Nephron (organoid): ENCODE results near the gene RFC4.

ENCODE experiments used
- H3K27ac Mint-ChIP-seq, 3 experiments: 2 replicates each; pipeline ENCODE4 v1.8.0; 2020; ENCODE audit warnings: mixed read lengths in 3 of 3, mild to moderate bottlenecking in 2 of 3, moderate library complexity in 1 of 3
- H3K27me3 Mint-ChIP-seq: 2 replicates; pipeline ENCODE4 v1.8.0; 2021; ENCODE audit warnings: low read depth, mild to moderate bottlenecking, moderate library complexity, mixed read lengths
- H3K36me3 Mint-ChIP-seq: 2 replicates; pipeline ENCODE4 v1.8.0; 2020; ENCODE audit warnings: low read depth, mixed read lengths
- H3K4me1 Mint-ChIP-seq: 2 replicates; pipeline ENCODE4 v1.8.0; 2020; ENCODE audit warnings: mixed read lengths
- H3K4me3 Mint-ChIP-seq, 3 experiments: 2 replicates each; pipeline ENCODE4 v1.8.0; 2020; ENCODE audit warnings: mild to moderate bottlenecking in 3 of 3, mixed read lengths in 3 of 3, moderate library complexity in 2 of 3
- H3K9me3 Mint-ChIP-seq: 2 replicates; pipeline ENCODE4 v1.8.0; 2020; ENCODE audit warnings: mixed read lengths
- TF ChIP-seq, protein P1 (sequence below), 3 experiments: fragments of 200-600 bp; sonication (generic); IDR thresholded peaks; one replicate each; pipeline ENCODE4 v1.5.0; 2021; ENCODE audit warnings: antibody characterized with exemption in 3 of 3; ENCODE audit not compliant: unreplicated experiment in 3 of 3

Gene RFC4

DNA sequence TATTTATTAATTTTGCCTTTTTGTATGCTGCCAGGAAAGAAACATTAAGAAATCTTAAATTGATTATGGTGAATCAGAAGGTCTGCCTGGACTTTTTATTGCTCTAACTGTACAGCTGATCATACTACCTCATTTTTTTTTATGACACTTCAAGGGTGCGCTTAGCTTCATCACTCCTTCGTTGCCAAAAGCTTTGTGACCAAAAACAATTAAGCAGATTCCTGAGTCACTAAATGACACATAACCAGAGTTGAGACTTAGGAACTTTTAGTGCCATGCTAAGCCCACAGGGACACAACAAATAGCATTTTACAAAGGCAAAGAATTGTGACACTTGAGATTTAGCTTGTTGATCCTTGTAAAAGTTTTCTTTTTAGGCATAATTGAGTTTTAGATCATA is 41.2 kb upstream of the RFC4 start:
- no peaks in the 10 kb centered on the region for H3K9me3 Mint-ChIP-seq
- no peak overlapping the region for H3K27ac Mint-ChIP-seq
- no peak overlapping the region for H3K4me3 Mint-ChIP-seq
- H3K36me3 Mint-ChIP-seq = no peaks in the 10 kb centered on the region
- H3K4me1 Mint-ChIP-seq = no peaks in the 10 kb centered on the region
- TF ChIP-seq, protein P1, sequence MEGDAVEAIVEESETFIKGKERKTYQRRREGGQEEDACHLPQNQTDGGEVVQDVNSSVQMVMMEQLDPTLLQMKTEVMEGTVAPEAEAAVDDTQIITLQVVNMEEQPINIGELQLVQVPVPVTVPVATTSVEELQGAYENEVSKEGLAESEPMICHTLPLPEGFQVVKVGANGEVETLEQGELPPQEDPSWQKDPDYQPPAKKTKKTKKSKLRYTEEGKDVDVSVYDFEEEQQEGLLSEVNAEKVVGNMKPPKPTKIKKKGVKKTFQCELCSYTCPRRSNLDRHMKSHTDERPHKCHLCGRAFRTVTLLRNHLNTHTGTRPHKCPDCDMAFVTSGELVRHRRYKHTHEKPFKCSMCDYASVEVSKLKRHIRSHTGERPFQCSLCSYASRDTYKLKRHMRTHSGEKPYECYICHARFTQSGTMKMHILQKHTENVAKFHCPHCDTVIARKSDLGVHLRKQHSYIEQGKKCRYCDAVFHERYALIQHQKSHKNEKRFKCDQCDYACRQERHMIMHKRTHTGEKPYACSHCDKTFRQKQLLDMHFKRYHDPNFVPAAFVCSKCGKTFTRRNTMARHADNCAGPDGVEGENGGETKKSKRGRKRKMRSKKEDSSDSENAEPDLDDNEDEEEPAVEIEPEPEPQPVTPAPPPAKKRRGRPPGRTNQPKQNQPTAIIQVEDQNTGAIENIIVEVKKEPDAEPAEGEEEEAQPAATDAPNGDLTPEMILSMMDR (IDR thresholded peaks at IDR 0.05; ENCODE audit: unreplicated experiment in 3 of 3) = no peak
- H3K27me3 Mint-ChIP-seq = peaks cover 35% of the 10 kb centered on the region

DNA sequence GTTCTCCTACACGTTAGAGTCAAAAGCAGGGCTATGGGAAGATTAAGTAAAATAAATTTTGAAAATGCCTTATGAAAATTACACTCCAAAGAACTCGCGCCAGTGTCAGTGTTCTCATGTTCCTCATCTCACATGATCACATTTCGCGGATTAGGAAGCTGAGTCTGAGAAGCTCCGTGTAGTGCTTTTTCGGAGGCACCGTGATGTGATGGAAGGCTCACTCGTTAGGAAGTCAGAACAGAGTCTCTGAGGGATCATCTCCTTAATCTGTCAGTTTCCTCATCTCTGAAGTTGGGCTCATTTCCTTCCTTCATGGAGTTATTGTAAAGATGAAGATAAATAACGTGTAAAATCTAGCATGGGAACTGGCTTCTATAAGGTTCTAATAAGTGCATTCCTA is 39.5 kb upstream of the RFC4 start:
- H3K27me3 Mint-ChIP-seq = peaks cover 35% of the 10 kb centered on the region
- TF ChIP-seq, protein P1 (IDR thresholded peaks at IDR 0.05; ENCODE audit: unreplicated experiment in 3 of 3) = no peak
- no peaks in the 10 kb centered on the region for H3K9me3 Mint-ChIP-seq
- H3K4me3 Mint-ChIP-seq = no peak overlapping the region
- H3K27ac Mint-ChIP-seq = no peak overlapping the region
- H3K36me3 Mint-ChIP-seq = no peaks in the 10 kb centered on the region
- no peaks in the 10 kb centered on the region for H3K4me1 Mint-ChIP-seq

DNA sequence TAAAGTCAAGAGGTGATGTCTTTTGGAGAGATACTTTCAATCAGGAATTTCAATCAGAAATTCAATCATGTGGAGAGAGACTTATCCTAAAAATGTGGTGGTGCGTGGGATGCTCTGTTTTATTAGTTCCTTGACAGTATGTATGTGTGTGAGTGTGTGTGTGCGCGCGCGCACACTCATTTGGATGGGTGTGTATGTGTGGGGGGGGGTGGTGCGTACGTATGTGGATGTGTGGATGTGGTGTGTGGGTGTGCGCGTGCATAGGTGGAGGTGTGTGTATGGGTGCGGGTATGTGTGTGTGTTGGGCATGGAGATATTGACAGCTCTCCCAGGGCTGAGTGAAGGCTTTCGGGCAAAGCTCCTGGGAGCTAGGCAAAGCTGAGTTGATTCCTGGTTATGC is 38.6 kb upstream of the RFC4 start:
- Mint-ChIP-seq H3K27ac (no peak overlapping the region), H3K27me3 (peaks cover 35% of the 10 kb centered on the region), H3K9me3 (no peaks in the 10 kb centered on the region), H3K4me1 (no peaks in the 10 kb centered on the region), H3K4me3 (no peak overlapping the region), H3K36me3 (no peaks in the 10 kb centered on the region)
- TF ChIP-seq, protein P1 (IDR thresholded peaks at IDR 0.05; ENCODE audit: unreplicated experiment in 3 of 3) = no peak

DNA sequence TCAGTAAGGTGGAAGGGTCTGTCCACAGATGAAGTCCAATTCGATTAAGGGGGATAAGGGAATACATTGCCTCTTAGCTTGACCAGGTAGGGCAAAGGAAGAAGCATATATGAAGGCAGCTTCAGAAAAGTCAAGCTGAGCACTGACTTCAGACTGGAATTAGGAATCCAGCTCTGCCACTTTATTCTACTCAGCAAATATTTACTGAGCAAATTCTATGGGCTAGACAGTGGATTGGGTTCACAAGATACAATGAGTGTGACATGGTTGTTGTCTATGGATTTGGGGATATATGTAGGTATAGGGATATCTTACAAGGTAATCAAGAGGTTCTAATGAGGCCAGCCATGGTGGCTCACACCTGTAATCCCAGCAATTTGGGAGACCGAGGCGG is 36.8 kb upstream of the RFC4 start:
- TF ChIP-seq, protein P1 (IDR thresholded peaks at IDR 0.05; ENCODE audit: unreplicated experiment in 3 of 3) = no peak
- no peak overlapping the region for H3K4me3 Mint-ChIP-seq
- no peak overlapping the region for H3K27ac Mint-ChIP-seq
- no peaks in the 10 kb centered on the region for H3K4me1 Mint-ChIP-seq
- no peaks in the 10 kb centered on the region for H3K36me3 Mint-ChIP-seq
- H3K27me3 Mint-ChIP-seq = peaks cover 26% of the 10 kb centered on the region
- H3K9me3 Mint-ChIP-seq = no peaks in the 10 kb centered on the region

DNA sequence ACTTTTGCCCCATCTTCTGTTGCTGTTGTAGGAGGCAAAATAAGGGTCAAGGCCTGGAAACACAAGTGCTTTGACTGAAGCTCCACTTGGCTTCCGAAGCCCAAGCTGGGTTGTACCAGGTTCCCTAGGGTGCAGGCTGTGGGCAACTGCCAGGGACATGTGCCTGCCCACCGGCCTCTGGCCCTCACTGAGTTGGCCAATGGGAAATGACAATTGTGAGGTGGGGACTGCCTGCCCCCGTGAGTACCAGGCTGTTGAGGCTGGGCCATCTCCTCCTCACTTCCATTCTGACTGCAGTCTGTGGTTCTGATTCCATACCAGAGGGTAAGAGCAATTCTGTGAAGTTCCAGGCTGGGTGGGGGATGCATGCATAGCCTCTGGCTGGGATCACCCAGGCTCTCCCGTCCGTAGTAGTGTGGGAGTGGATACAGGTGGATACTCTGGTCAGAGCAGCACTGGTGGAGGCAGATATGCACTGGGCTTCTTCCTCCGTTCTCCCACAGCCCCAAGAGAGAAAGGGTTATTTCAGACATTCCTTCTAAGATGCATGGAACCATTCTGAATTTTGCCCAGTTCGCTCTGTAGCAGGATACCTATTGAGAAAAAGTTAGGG is 36.2 kb upstream of the RFC4 start, which contains the start of gene ADIPOQ:
TSS of gene ADIPOQ (plus strand) at position 285 of the 613 bp plus-strand sequence. CDS start 10,349 bp downstream, outside the sequence.
- no peak within 1 kb of the TSS for H3K27ac Mint-ChIP-seq
- peaks cover 26% of the 10 kb centered on the region for H3K27me3 Mint-ChIP-seq
- H3K4me1 Mint-ChIP-seq = no peaks in the 10 kb centered on the region
- no peaks in the 10 kb centered on the region for H3K9me3 Mint-ChIP-seq
- TF ChIP-seq, protein P1 (IDR thresholded peaks at IDR 0.05; ENCODE audit: unreplicated experiment in 3 of 3) = no peak
- no peaks in the 10 kb centered on the region for H3K36me3 Mint-ChIP-seq
- no peak within 1 kb of the TSS for H3K4me3 Mint-ChIP-seq

DNA sequence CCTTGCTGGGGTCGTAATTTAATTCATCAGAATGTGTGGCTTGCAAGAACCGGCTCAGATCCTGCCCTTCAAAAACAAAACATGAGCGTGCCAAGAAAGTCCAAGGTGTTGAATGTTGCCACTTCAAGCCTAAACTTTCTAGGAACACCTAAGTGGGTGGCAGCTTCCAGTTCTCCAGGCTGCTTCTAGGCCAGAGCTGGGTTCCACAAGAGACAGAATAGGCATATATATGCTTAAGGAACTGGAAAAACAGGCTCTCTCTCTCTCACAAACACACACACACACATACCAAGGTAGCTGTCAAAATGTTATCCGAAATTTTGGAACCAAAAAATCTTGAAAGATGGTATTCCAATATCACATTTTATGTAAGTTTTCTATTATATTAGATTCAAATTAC is 35.3 kb upstream of the RFC4 start:
- Mint-ChIP-seq H3K4me3 (no peak overlapping the region), H3K27ac (no peak overlapping the region), H3K4me1 (no peaks in the 10 kb centered on the region), H3K27me3 (peaks cover 28% of the 10 kb centered on the region), H3K9me3 (no peaks in the 10 kb centered on the region), H3K36me3 (no peaks in the 10 kb centered on the region)
- TF ChIP-seq, protein P1 (IDR thresholded peaks at IDR 0.05; ENCODE audit: unreplicated experiment in 3 of 3) = no peak
